H1 (cell line): Measurements from ENCODE around the gene INTU. TPM values are rescaled to one million over a fixed set of nuclear protein-coding genes. Genes with fewer than 3 reads are reported as not detected.

ENCODE experiments used
- CTCF ChIA-PET: fragments of 300-600 bp; sonication (Branson Sonifier 250); formaldehyde crosslinking; loops from one replicate; lab custom pipeline; 2021; ENCODE audit not compliant: partially characterized antibody; lab: Charles Lee
- POLR2A ChIA-PET: fragments of 300-600 bp; sonication (Branson Sonifier 250); formaldehyde crosslinking; loops from one replicate; lab custom pipeline; 2021; ENCODE audit warnings: inconsistent platforms; ENCODE audit not compliant: partially characterized antibody; lab: Charles Lee
- DNase-seq, 2 experiments: peaks; one replicate each; pipeline versions ENCODE4 v3.0.0 to v3.0.0-alpha.2; 2010 to 2022; ENCODE audit warnings: low spot score in 2 of 2, low read depth in 1 of 2, mixed read lengths in 1 of 2
- FAIRE-seq: peaks from 2 replicates; lab custom pipeline; 2011; peaks lifted over from hg19 to GRCh38; lab: Jason Lieb, UNC
- H2AFZ ChIP-seq: 2 replicates; pipeline ENCODE4 v1.8.1; 2012; ENCODE audit warnings: low read length, inconsistent platforms
- H2AK5ac ChIP-seq: 2 replicates; pipeline ENCODE4 v1.6.1; 2013; ENCODE audit warnings: low read depth, low read length
- H2BK120ac ChIP-seq: replicated peaks from 2 replicates; pipeline ENCODE3; 2013; ENCODE audit warnings: low read depth, low read length, inconsistent platforms
- H2BK12ac ChIP-seq: 2 replicates; pipeline ENCODE4 v1.6.1; 2013; ENCODE audit warnings: low read depth, low read length
- H2BK15ac ChIP-seq: 2 replicates; pipeline ENCODE4 v1.6.1; 2013; ENCODE audit warnings: low read length
- H2BK20ac ChIP-seq: 2 replicates; pipeline ENCODE4 v1.6.1; 2013; ENCODE audit warnings: low read length
- H2BK5ac ChIP-seq: 2 replicates; pipeline ENCODE4 v1.6.1; 2013; ENCODE audit warnings: low read depth, low read length
- H3K14ac ChIP-seq: 2 replicates; pipeline ENCODE4 v1.6.1; 2013; ENCODE audit warnings: inconsistent platforms; ENCODE audit not compliant: insufficient read length
- H3K18ac ChIP-seq: 2 replicates; pipeline ENCODE4 v1.6.1; 2013; ENCODE audit warnings: low read length; ENCODE audit errors: extremely low read depth
- H3K23ac ChIP-seq: 2 replicates; pipeline ENCODE4 v1.6.1; 2013; ENCODE audit warnings: inconsistent platforms; ENCODE audit not compliant: insufficient read length
- H3K23me2 ChIP-seq: 2 replicates; pipeline ENCODE4 v1.6.1; 2013; ENCODE audit warnings: low read depth, low read length
- H3K27ac ChIP-seq: 2 replicates; pipeline ENCODE4 v1.6.1; 2011; ENCODE audit warnings: low read depth, low read length, inconsistent platforms
- H3K27me3 ChIP-seq, 4 experiments: replicated peaks in 1 of 4; 1 replicate in 1 of 4; 2 replicates in 3 of 4; pipeline versions ENCODE4 v1.6.1 to v1.8.1; 2011 to 2013; ENCODE audit warnings: low read length in 3 of 4, mild to moderate bottlenecking in 3 of 4, inconsistent platforms in 2 of 4, mixed read lengths in 2 of 4, moderate library complexity in 1 of 4; ENCODE audit not compliant: control insufficient read depth in 3 of 4, insufficient read depth in 3 of 4; ENCODE audit errors: extremely low read depth in 1 of 4
- H3K36me3 ChIP-seq, 4 experiments: 2 replicates each; pipeline versions ENCODE4 v1.6.1 to v1.8.1; 2011 to 2013; ENCODE audit warnings: mild to moderate bottlenecking in 4 of 4, low read length in 3 of 4, moderate library complexity in 2 of 4, control low read depth in 1 of 4, inconsistent platforms in 1 of 4; ENCODE audit not compliant: insufficient read depth in 4 of 4, control insufficient read depth in 2 of 4
- H3K4ac ChIP-seq: replicated peaks from 2 replicates; pipeline ENCODE3; 2013; ENCODE audit warnings: low read length, low read depth, mixed read lengths, inconsistent platforms; ENCODE audit not compliant: insufficient read length
- H3K4me1 ChIP-seq, 4 experiments: replicated peaks in 1 of 4; 1 replicate in 1 of 4; 2 replicates in 3 of 4; pipeline versions ENCODE4 v1.6.1 to v1.8.1; 2011 to 2013; ENCODE audit warnings: low read length in 3 of 4, inconsistent platforms in 2 of 4, mixed read lengths in 1 of 4; ENCODE audit not compliant: insufficient read depth in 4 of 4, control insufficient read depth in 3 of 4
- H3K4me2 ChIP-seq, 2 experiments: 2 replicates each; pipeline versions ENCODE4 v1.6.1 to v1.8.1; 2011 to 2013; ENCODE audit warnings: low read depth in 2 of 2, low read length in 2 of 2, control low read depth in 1 of 2, inconsistent platforms in 1 of 2, mild to moderate bottlenecking in 1 of 2; ENCODE audit not compliant: insufficient read depth in 1 of 2
- H3K4me3 ChIP-seq, 4 experiments: fragments of 200-600, 300-600 bp in 1 of 4; sonication (generic), shearing (Covaris generic), sonication (Bioruptor Twin) in 1 of 4; 2 replicates each; pipeline versions ENCODE4 v1.5.1 to v1.8.1; 2011 to 2016; ENCODE audit warnings: low read length in 4 of 4, low read depth in 3 of 4, control low read depth in 2 of 4, inconsistent platforms in 2 of 4, mild to moderate bottlenecking in 2 of 4, mixed read lengths in 1 of 4, moderate library complexity in 1 of 4; ENCODE audit not compliant: insufficient read depth in 2 of 4; ENCODE audit errors: extremely low read depth in 1 of 4
- H3K56ac ChIP-seq: replicated peaks from 2 replicates; pipeline ENCODE3; 2013; ENCODE audit warnings: low read depth, mild to moderate bottlenecking, mixed read lengths, low read length, inconsistent platforms; ENCODE audit not compliant: insufficient read length
- H3K79me1 ChIP-seq: 2 replicates; pipeline ENCODE4 v1.6.1; 2013; ENCODE audit warnings: low read depth, low read length, control low read depth
- H3K79me2 ChIP-seq, 2 experiments: 2 replicates each; pipeline versions ENCODE4 v1.6.1 to v1.8.1; 2012 to 2013; ENCODE audit warnings: low read length in 2 of 2, mild to moderate bottlenecking in 2 of 2, inconsistent platforms in 1 of 2; ENCODE audit not compliant: insufficient read depth in 2 of 2, control insufficient read depth in 1 of 2
- H3K9ac ChIP-seq, 4 experiments: replicated peaks in 1 of 4; 1 replicate in 1 of 4; 2 replicates in 3 of 4; pipeline versions ENCODE4 v1.6.1 to v1.8.1; 2011 to 2013; ENCODE audit warnings: low read depth in 3 of 4, low read length in 3 of 4, control low read depth in 2 of 4, mild to moderate bottlenecking in 2 of 4, moderate library complexity in 2 of 4, inconsistent platforms in 1 of 4; ENCODE audit errors: extremely low read depth in 1 of 4
- H3K9me3 ChIP-seq, 2 experiments: 2 replicates each; pipeline versions ENCODE4 v1.6.1 to v1.8.1; 2012 to 2013; ENCODE audit warnings: mild to moderate bottlenecking in 2 of 2, moderate library complexity in 2 of 2, control low read depth in 1 of 2, inconsistent platforms in 1 of 2, low read depth in 1 of 2, low read length in 1 of 2, mixed read lengths in 1 of 2; ENCODE audit not compliant: insufficient read depth in 2 of 2
- H4K20me1 ChIP-seq, 2 experiments: replicated peaks in 1 of 2; 2 replicates each; pipeline versions ENCODE3 to v1.8.1; 2011 to 2013; ENCODE audit warnings: inconsistent platforms in 2 of 2, low read length in 2 of 2, mild to moderate bottlenecking in 1 of 2; ENCODE audit not compliant: insufficient read depth in 2 of 2, control insufficient read depth in 1 of 2
- H4K5ac ChIP-seq: 2 replicates; pipeline ENCODE4 v1.6.1; 2013; ENCODE audit warnings: low read length, low read depth, mixed read lengths, inconsistent platforms; ENCODE audit not compliant: insufficient read length
- H4K8ac ChIP-seq: 2 replicates; pipeline ENCODE4 v1.8.0; 2013; ENCODE audit warnings: mild to moderate bottlenecking, moderate library complexity, low read length, inconsistent platforms; ENCODE audit not compliant: insufficient read depth; ENCODE audit errors: extremely low read depth
- H4K91ac ChIP-seq: replicated peaks from 2 replicates; pipeline ENCODE3; 2013; ENCODE audit warnings: low read length, mixed read lengths, inconsistent platforms; ENCODE audit not compliant: insufficient read length
- BRCA1 ChIP-seq: IDR thresholded peaks from 2 replicates; pipeline ENCODE4 v1.6.1; 2012; ENCODE audit warnings: low read depth, low read length, improper control_type of control experiment
- E2F6 ChIP-seq: IDR thresholded peaks from 2 replicates; pipeline ENCODE4 v1.6.1; 2012; ENCODE audit warnings: inconsistent platforms
- EGR1 ChIP-seq: IDR thresholded peaks from 2 replicates; pipeline ENCODE4 v1.6.1; 2011; ENCODE audit warnings: low read depth, low read length, borderline replicate concordance
- EZH2 ChIP-seq: fragments of 200-600 bp; sonication (generic); IDR thresholded peaks from 2 replicates; pipeline ENCODE4 v1.7.1; 2012; ENCODE audit warnings: low read depth, mild to moderate bottlenecking, moderate library complexity, low read length, inconsistent platforms; ENCODE audit not compliant: severe bottlenecking
- HDAC2 ChIP-seq, 2 experiments: fragments of 300-600 bp in 1 of 2; sonication (generic) in 1 of 2; IDR thresholded peaks; 2 replicates each; pipeline ENCODE4 v1.6.1; 2011 to 2012; ENCODE audit warnings: low read depth in 2 of 2, low read length in 2 of 2, mild to moderate bottlenecking in 2 of 2, moderate library complexity in 2 of 2, borderline replicate concordance in 1 of 2, inconsistent platforms in 1 of 2
- KDM5A ChIP-seq: fragments of 200-600 bp; IDR thresholded peaks from 2 replicates; pipeline ENCODE4 v1.7.1; 2012; ENCODE audit warnings: mild to moderate bottlenecking, low read length, inconsistent platforms, mixed read lengths
- RBBP5 ChIP-seq: IDR thresholded peaks from 2 replicates; pipeline ENCODE4 v1.7.1; 2012; ENCODE audit warnings: low read depth, mild to moderate bottlenecking, inconsistent platforms, low read length, moderate library complexity, borderline replicate concordance
- RFX5 ChIP-seq: IDR thresholded peaks from 2 replicates; pipeline ENCODE4 v1.6.1; 2011; ENCODE audit warnings: low read depth, low read length, improper control_type of control experiment, borderline replicate concordance
- SIX5 ChIP-seq: IDR thresholded peaks from 2 replicates; pipeline ENCODE4 v1.6.1; 2011; ENCODE audit warnings: mild to moderate bottlenecking, low read depth, low read length
- SRF ChIP-seq: IDR thresholded peaks from 2 replicates; pipeline ENCODE4 v1.6.1; 2011; ENCODE audit warnings: mild to moderate bottlenecking, low read depth, low read length, moderate library complexity
- SUZ12 ChIP-seq: fragments of 200-600 bp; sonication (generic); IDR thresholded peaks from 2 replicates; pipeline ENCODE4 v1.6.1; 2012; ENCODE audit warnings: mild to moderate bottlenecking, inconsistent platforms, low read length, moderate library complexity, mixed read lengths
- TAF7 ChIP-seq: optimal IDR thresholded peaks from 2 replicates; pipeline ENCODE3; 2011; ENCODE audit warnings: low read depth, mild to moderate bottlenecking, inconsistent platforms, low read length, moderate library complexity, borderline replicate concordance
- WGBS, 2 experiments: shearing (Covaris generic) in 1 of 2; methylation state at CpG; one replicate each; pipeline versions ENCODE4 v1.1.6 to v1.1.7; 2013 to 2015; ENCODE audit warnings: low lambda C conversion rate in 2 of 2, mixed read lengths in 2 of 2, inconsistent platforms in 1 of 2, low coverage in 1 of 2, missing lambda C conversion rate in 1 of 2; ENCODE audit not compliant: insufficient replicate concordance in 2 of 2, insufficient coverage in 1 of 2, insufficient read length in 1 of 2; ENCODE audit errors: extremely low coverage in 1 of 2, missing lambda C conversion rate in 1 of 2; 5-methylcytosine and 5-hydroxymethylcytosine counted together
- polyA plus RNA-seq, 7 experiments: library from polyadenylated mRNA; depleted of rRNA in 3 of 7; stranded (reverse) in 5 of 7; unstranded in 2 of 7; fragments of >200 nt in 5 of 7; fragments of 200-250 nt in 2 of 7; gene quantifications; 1 replicate in 5 of 7; 2 replicates in 1 of 7; 4 replicates in 1 of 7; pipeline versions ENCODE4 v1.2.1 to v1.2.3, GENCODE V29; 2011 to 2013; ENCODE audit warnings: missing spikeins in 2 of 7, mixed read lengths in 2 of 7
- total RNA-seq: library from RNA; stranded (reverse); fragmentation: NEBNext Ultra II Directional; extraction: Animal tissue kit (Norgen Biotek cat#: 25700); gene quantifications from 2 replicates; pipeline ENCODE4 v1.2.1, GENCODE V29; 2021

The INTU gene
- total and polyA plus RNA-seq, 2 of the 8 experiments (the other 6 are each of a cell fraction or from before 2014, with no cell fraction given): 6.0 to 15.1 TPM

- no peak overlapping the region for H2BK15ac ChIP-seq
- H2AK5ac ChIP-seq: no peak overlapping the region
- H2BK12ac ChIP-seq: no peak overlapping the region
- H2BK120ac ChIP-seq: no peak overlapping the region
- no peak for FAIRE-seq
- no peak overlapping the region for H3K4ac ChIP-seq
- H3K79me2 ChIP-seq: no peaks in the 10 kb centered on the region
- H3K4me2 ChIP-seq: no peak overlapping the region
- no peak overlapping the region for H3K14ac ChIP-seq
- no peaks in the 10 kb centered on the region for H4K20me1 ChIP-seq
- H3K56ac ChIP-seq: no peak overlapping the region
- H3K23ac ChIP-seq: no peak overlapping the region
- no peak for DNase-seq
- no peak overlapping the region for H2BK20ac ChIP-seq
- 0 out of 7 replicates have a peak, but pooled peaks cover 0 to 2% (median 0%) of the 10 kb centered on the region in 4 experiments for H3K4me1 ChIP-seq
- CTCF ChIA-PET: interaction anchor here (0.6 kb wide), 1 partner anchor 31 kb away, joined by 3 read pairs; no protein-coding TSS in a partner anchor
- no peak overlapping the region for H3K18ac ChIP-seq
- no peak overlapping the region for H4K8ac ChIP-seq
- H2BK5ac ChIP-seq: no peak overlapping the region
- no peak overlapping the region for H3K4me3 ChIP-seq
- no peaks in the 10 kb centered on the region for H3K9me3 ChIP-seq
- POLR2A ChIA-PET: no interaction called here
- no peak overlapping the region for H3K9ac ChIP-seq
- no peaks in the 10 kb centered on the region for H3K79me1 ChIP-seq
- H3K27ac ChIP-seq: no peak overlapping the region
- no peak overlapping the region for H2AFZ ChIP-seq
- H3K27me3 ChIP-seq: no peaks in the 10 kb centered on the region
- H3K23me2 ChIP-seq: no peaks in the 10 kb centered on the region
- no peak overlapping the region for H4K91ac ChIP-seq
- 91% methylated on average over 4 of the region's 4 CpGs; no CpG with 5 or more reads in 1 of the 2 experiments for WGBS, 2 experiments
- H3K36me3 ChIP-seq: no peaks in the 10 kb centered on the region
- no peak overlapping the region for H4K5ac ChIP-seq
- TF ChIP-seq HDAC2 (IDR thresholded peaks at IDR 0.05; ENCODE audit: borderline replicate concordance in 1 of 2, low read depth in 2 of 2, low read length in 2 of 2): no peak
- TF ChIP-seq SUZ12: no peak
- TF ChIP-seq EZH2: no peak
- no peak for TF ChIP-seq EGR1
- no peak for TF ChIP-seq SIX5
- TF ChIP-seq RBBP5: no peak
- no peak for TF ChIP-seq BRCA1
- TF ChIP-seq TAF7: no peak
- no peak for TF ChIP-seq E2F6
- no peak for TF ChIP-seq RFX5
- TF ChIP-seq KDM5A: no peak
- TF ChIP-seq SRF: no peak
These were observed 138.9 kb downstream of the INTU start for GRCh38 chr4:127771535-127772275.
